ENCODE data around the gene LHX4.

- TF ChIP-seq ATF4 (CRISPR knock-in tag; IDR thresholded peaks at IDR 0.05) (no peak), ETV5 (CRISPR knock-in tag; IDR thresholded peaks at IDR 0.05; ENCODE audit: borderline replicate concordance) (no peak)
These were observed 5.0 kb downstream of the LHX4 start for GRCh38 chr1:180235077-180235501.
